Endodermal cell (in vitro differentiated cells): Measurements from ENCODE around the gene LRIG1. TPM values are rescaled to one million over a fixed set of nuclear protein-coding genes. Genes with fewer than 3 reads are reported as not detected.

Source experiments
- DNase-seq: peaks from one replicate; pipeline ENCODE4 v3.0.0-alpha.2; 2017
- H3K27ac ChIP-seq: 2 replicates; pipeline ENCODE4 v1.5.1; 2013; ENCODE audit warnings: mild to moderate bottlenecking, low read depth, low read length, moderate library complexity
- H3K27me3 ChIP-seq: 2 replicates; pipeline ENCODE4 v1.6.1; 2013; ENCODE audit warnings: mild to moderate bottlenecking, low read length, moderate library complexity; ENCODE audit not compliant: insufficient read depth, control insufficient read depth, poor library complexity, severe bottlenecking
- H3K36me3 ChIP-seq: 2 replicates; pipeline ENCODE4 v1.7.0; 2013; ENCODE audit warnings: mild to moderate bottlenecking, low read length, moderate library complexity; ENCODE audit not compliant: control insufficient read depth, insufficient read depth
- H3K4me1 ChIP-seq: one replicate; pipeline ENCODE4 v1.7.0; 2013; ENCODE audit warnings: low read length; ENCODE audit not compliant: control insufficient read depth, insufficient read depth
- H3K4me3 ChIP-seq: 2 replicates; pipeline ENCODE4 v1.5.1; 2013; ENCODE audit warnings: mild to moderate bottlenecking, low read length, moderate library complexity
- H3K9ac ChIP-seq: 2 replicates; pipeline ENCODE4 v1.6.1; 2013; ENCODE audit warnings: mild to moderate bottlenecking, low read length, moderate library complexity; ENCODE audit not compliant: poor library complexity, severe bottlenecking; ENCODE audit errors: extremely low read depth
- H3K9me3 ChIP-seq: 2 replicates; pipeline ENCODE4 v1.6.1; 2013; ENCODE audit warnings: mild to moderate bottlenecking, low read length, moderate library complexity; ENCODE audit not compliant: control insufficient read depth
- H3K27ac Mint-ChIP-seq: 2 replicates; pipeline ENCODE4 v1.8.0; 2020; ENCODE audit warnings: mixed read lengths
- H3K27me3 Mint-ChIP-seq: 2 replicates; pipeline ENCODE4 v1.8.0; 2021; ENCODE audit warnings: mild to moderate bottlenecking, mixed read lengths; ENCODE audit not compliant: insufficient read depth
- H3K36me3 Mint-ChIP-seq: 2 replicates; pipeline ENCODE4 v1.8.0; 2020; ENCODE audit warnings: low read depth, mixed read lengths
- H3K4me1 Mint-ChIP-seq: 2 replicates; pipeline ENCODE4 v1.8.0; 2020; ENCODE audit warnings: mixed read lengths
- H3K4me3 Mint-ChIP-seq: 2 replicates; pipeline ENCODE4 v1.8.0; 2020; ENCODE audit warnings: mild to moderate bottlenecking, moderate library complexity, mixed read lengths
- H3K9me3 Mint-ChIP-seq: 2 replicates; pipeline ENCODE4 v1.8.0; 2020; ENCODE audit warnings: mild to moderate bottlenecking, mixed read lengths
- WGBS, 2 experiments: methylation state at CpG; one replicate each; pipeline versions ENCODE4 v1.1.5 to v1.1.7; 2013; ENCODE audit warnings: missing lambda C conversion rate in 2 of 2, mixed read lengths in 1 of 2; ENCODE audit not compliant: insufficient coverage in 1 of 2, insufficient read length in 1 of 2; 5-methylcytosine and 5-hydroxymethylcytosine counted together
- total RNA-seq, 2 donors: library from RNA; stranded (reverse); fragmentation: NEBNext Ultra II Directional in 1 of 2; extraction: Animal tissue kit (Norgen Biotek cat#: 25700) in 1 of 2; gene quantifications; 2 replicates in 1 of 2; 3 replicates in 1 of 2; pipeline ENCODE4 v1.2.1, GENCODE V29; 2021
- TF ChIP-seq, protein P1 (sequence below): fragments of 200-600 bp; sonication (generic); conservative IDR thresholded peaks from 2 replicates; pipeline ENCODE4 v1.5.0; 2021; ENCODE audit warnings: antibody characterized with exemption, mild to moderate bottlenecking

The LRIG1 gene
- total RNA-seq, 2 donors from 2014 or later: 37.5 to 42.3 TPM

DNA sequence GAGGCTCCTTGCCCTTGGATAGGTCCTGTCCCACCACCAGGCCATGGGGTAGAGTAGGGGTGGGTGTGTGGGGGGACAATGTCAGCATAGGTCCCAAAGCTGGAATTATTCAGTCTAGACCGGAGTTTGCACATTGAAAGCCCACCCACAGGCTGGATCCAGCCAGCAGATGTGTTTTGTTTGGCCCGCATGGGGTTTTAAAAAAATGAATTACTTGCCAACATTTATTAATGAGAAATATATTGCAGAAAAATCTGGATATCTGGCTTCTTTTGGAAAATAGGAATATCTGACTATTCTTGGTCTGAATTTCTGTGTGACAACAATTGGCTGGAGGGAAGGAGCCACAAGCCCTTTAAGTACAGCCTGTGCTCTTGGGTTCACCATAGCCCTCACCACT, 17.3 kb upstream of the LRIG1 start:
- no peaks in the 10 kb centered on the region for H3K27me3 ChIP-seq
- no peak overlapping the region for H3K27ac ChIP-seq
- DNase-seq: no peak
- TF ChIP-seq, protein P1, sequence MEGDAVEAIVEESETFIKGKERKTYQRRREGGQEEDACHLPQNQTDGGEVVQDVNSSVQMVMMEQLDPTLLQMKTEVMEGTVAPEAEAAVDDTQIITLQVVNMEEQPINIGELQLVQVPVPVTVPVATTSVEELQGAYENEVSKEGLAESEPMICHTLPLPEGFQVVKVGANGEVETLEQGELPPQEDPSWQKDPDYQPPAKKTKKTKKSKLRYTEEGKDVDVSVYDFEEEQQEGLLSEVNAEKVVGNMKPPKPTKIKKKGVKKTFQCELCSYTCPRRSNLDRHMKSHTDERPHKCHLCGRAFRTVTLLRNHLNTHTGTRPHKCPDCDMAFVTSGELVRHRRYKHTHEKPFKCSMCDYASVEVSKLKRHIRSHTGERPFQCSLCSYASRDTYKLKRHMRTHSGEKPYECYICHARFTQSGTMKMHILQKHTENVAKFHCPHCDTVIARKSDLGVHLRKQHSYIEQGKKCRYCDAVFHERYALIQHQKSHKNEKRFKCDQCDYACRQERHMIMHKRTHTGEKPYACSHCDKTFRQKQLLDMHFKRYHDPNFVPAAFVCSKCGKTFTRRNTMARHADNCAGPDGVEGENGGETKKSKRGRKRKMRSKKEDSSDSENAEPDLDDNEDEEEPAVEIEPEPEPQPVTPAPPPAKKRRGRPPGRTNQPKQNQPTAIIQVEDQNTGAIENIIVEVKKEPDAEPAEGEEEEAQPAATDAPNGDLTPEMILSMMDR: no peak
- Mint-ChIP-seq H3K4me3 (no peak overlapping the region), H3K9me3 (no peaks in the 10 kb centered on the region), H3K36me3 (no peaks in the 10 kb centered on the region), H3K27me3 (peaks cover 11% of the 10 kb centered on the region), H3K4me1 (no peaks in the 10 kb centered on the region), H3K27ac (no peak overlapping the region)
- 83 to 100% methylated on average over 1 of the region's 2 CpGs for WGBS, 2 experiments
- no peaks in the 10 kb centered on the region for H3K4me1 ChIP-seq
- H3K9ac ChIP-seq: no peak overlapping the region
- no peaks in the 10 kb centered on the region for H3K36me3 ChIP-seq
- no peak overlapping the region for H3K4me3 ChIP-seq
- no peaks in the 10 kb centered on the region for H3K9me3 ChIP-seq

DNA sequence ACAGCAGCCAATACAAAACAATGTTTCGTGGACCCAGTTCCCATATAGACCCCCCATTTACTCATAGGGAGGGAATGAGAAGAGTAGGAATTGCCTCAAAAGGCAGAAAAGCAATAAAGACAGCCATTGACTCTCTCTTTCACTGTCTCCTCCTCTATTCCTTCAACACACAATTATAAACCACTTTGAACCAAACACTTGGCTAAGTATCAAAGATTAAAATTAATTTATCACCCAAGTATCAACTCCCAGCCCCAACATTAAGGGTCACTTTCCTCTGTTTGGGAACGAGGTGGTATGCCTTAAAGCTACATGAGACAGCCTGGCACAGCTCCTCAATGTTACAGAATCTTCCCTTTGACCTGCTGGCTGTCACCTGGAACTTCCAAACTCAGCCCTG, 16.4 kb upstream of the LRIG1 start:
- H3K27ac ChIP-seq: no peak overlapping the region
- H3K27me3 ChIP-seq: no peaks in the 10 kb centered on the region
- H3K9ac ChIP-seq: no peak overlapping the region
- no peak overlapping the region for H3K4me3 Mint-ChIP-seq
- H3K27ac Mint-ChIP-seq: no peak overlapping the region
- no peaks in the 10 kb centered on the region for H3K36me3 ChIP-seq
- no peaks in the 10 kb centered on the region for H3K9me3 Mint-ChIP-seq
- TF ChIP-seq, protein P1: no peak
- H3K9me3 ChIP-seq: no peaks in the 10 kb centered on the region
- H3K4me3 ChIP-seq: no peak overlapping the region
- no peaks in the 10 kb centered on the region for H3K4me1 Mint-ChIP-seq
- H3K4me1 ChIP-seq: no peaks in the 10 kb centered on the region
- H3K27me3 Mint-ChIP-seq: peaks cover 11% of the 10 kb centered on the region
- no peak for DNase-seq
- WGBS, 2 experiments: 79 to 100% methylated on average over 1 to 2 of the region's 2 CpGs
- H3K36me3 Mint-ChIP-seq: no peaks in the 10 kb centered on the region

DNA sequence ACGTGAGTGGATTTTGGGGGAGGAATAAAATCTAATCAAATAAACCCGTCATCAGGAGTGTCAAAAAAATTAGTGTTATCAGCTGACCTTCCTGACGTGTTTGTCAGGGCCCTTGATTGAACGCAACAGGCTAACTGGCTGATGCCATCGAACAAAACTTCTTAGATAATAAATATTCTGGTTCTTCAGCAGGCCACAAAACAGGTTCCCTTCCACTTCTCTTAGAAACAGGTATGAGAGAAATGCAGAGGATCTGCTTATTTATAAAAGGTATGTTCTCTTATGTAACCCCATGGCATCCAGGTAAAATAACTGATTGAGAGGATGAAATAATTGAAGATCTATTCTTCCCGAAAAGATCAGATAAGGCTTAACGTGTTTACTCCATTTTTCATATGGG, 7.6 kb upstream of the LRIG1 start:
- no peak for DNase-seq
- TF ChIP-seq, protein P1: no peak
- no peaks in the 10 kb centered on the region for H3K27me3 ChIP-seq
- no peaks in the 10 kb centered on the region for H3K36me3 Mint-ChIP-seq
- no peak overlapping the region for H3K4me3 Mint-ChIP-seq
- H3K9ac ChIP-seq: no peak overlapping the region
- H3K9me3 Mint-ChIP-seq: no peaks in the 10 kb centered on the region
- H3K27ac Mint-ChIP-seq: no peak overlapping the region
- WGBS, 2 experiments: 80 to 100% methylated on average over 1 to 7 of the region's 7 CpGs
- peaks cover 6% of the 10 kb centered on the region for H3K27me3 Mint-ChIP-seq
- no peaks in the 10 kb centered on the region for H3K36me3 ChIP-seq
- H3K27ac ChIP-seq: no peak overlapping the region
- H3K4me3 ChIP-seq: no peak overlapping the region
- no peaks in the 10 kb centered on the region for H3K9me3 ChIP-seq
- peaks cover 18% of the 10 kb centered on the region for H3K4me1 Mint-ChIP-seq
- H3K4me1 ChIP-seq: peaks cover 14% of the 10 kb centered on the region
